HG02763 (cell line): Measurements from ENCODE around the gene LEF1.

ENCODE experiments used
- ATAC-seq: cut with Tn5 transposase; IDR thresholded peaks from one replicate; pipeline ENCODE4 v1.9.1; 2021; ENCODE audit warnings: mild to moderate bottlenecking, moderate library complexity; ENCODE audit not compliant: unreplicated experiment

Gene LEF1

GRCh38 chr4:108152980-108153379, 15.8 kb downstream of the LEF1 start:
- ATAC-seq = no peak

GRCh38 chr4:108149588-108150380, 18.9 kb downstream of the LEF1 start:
- ATAC-seq = no peak

- no peak for ATAC-seq
Measured at GRCh38 chr4:108148316-108148715, 20.4 kb downstream of the LEF1 start.

GRCh38 chr4:108146819-108147218, 21.9 kb downstream of the LEF1 start:
- no peak for ATAC-seq

- ATAC-seq = no peak
Measured at GRCh38 chr4:108146336-108146735, 22.4 kb downstream of the LEF1 start.

GRCh38 chr4:108144451-108144850, 24.3 kb downstream of the LEF1 start:
- ATAC-seq = no peak

- ATAC-seq = no peak
Measured at GRCh38 chr4:108143515-108143914, 25.2 kb downstream of the LEF1 start.

GRCh38 chr4:108142870-108143269, 25.9 kb downstream of the LEF1 start:
- ATAC-seq = no peak

- ATAC-seq = no peak
Measured at GRCh38 chr4:108141213-108141950, 27.4 kb downstream of the LEF1 start.

GRCh38 chr4:108140328-108140727, 28.4 kb downstream of the LEF1 start:
- no peak for ATAC-seq

GRCh38 chr4:108139089-108139488, 29.6 kb downstream of the LEF1 start:
- ATAC-seq = peak; percentile 51

- ATAC-seq = no peak
Measured at GRCh38 chr4:108135549-108136209, 33.1 kb downstream of the LEF1 start.

GRCh38 chr4:108130955-108131354, 37.8 kb downstream of the LEF1 start:
- no peak for ATAC-seq

- ATAC-seq = no peak
Measured at GRCh38 chr4:108129196-108129595, 39.5 kb downstream of the LEF1 start.

GRCh38 chr4:108126806-108127205, 41.9 kb downstream of the LEF1 start:
- ATAC-seq = no peak

- no peak for ATAC-seq
Measured at GRCh38 chr4:108120789-108121188, 47.9 kb downstream of the LEF1 start.

GRCh38 chr4:108119199-108119800, 49.4 kb downstream of the LEF1 start:
- no peak for ATAC-seq

- ATAC-seq = peak; percentile 93
Measured at GRCh38 chr4:108118505-108118904, 50.2 kb downstream of the LEF1 start.

GRCh38 chr4:108117418-108118182, 51.1 kb downstream of the LEF1 start:
- ATAC-seq = no peak

GRCh38 chr4:108116423-108117168, 52.1 kb downstream of the LEF1 start:
- no peak for ATAC-seq
